Measurements from ENCODE around the gene OR2T3. TPM values are rescaled to one million over a fixed set of nuclear protein-coding genes. Genes with fewer than 3 reads are reported as not detected.
"Not testable (repeated sequence)": the region's sequence is repeated elsewhere in the genome, so short reads cannot be mapped to it uniquely, and the experiment has no call there.

The OR2T3 gene
- total and polyA plus RNA-seq, 2 of the 8 experiments (the other 6 are each of a cell fraction or from before 2014, with no cell fraction given): not detected

DNA sequence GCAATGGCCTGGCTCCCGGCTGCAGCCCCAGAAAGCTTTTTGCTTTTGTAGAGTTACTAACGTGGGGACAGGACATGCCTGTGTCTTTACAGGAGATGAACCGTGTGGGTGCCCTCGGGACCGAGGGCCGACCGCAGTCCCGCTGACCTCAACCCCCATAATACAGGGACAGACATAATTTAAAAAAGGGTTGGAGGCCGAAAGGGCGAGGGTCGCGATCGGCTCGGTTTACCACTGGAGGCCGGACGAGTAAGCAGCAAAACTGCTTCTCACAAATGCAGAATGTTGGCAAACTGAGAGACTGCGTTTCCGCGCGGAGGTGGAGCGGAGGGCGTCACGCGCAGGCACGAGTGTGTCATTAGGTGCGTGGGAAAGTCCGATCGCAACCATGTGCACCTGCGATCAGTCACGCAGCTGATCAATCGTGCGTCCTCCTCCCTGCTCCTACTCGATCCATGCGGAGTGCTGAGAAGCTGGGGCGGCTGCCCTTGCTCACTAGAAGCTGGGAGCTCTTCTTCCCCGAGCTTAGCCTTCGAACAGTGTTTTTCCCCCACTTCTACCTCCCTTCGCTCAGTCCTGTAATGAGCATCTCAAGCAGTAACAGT lies 39.2 kb upstream of the OR2T3 start:
- H3K9ac ChIP-seq (replicated peaks in 1 of 4; ENCODE audit: extremely low read depth in 1 of 4, low read depth in 3 of 4, low read length in 3 of 4); H3K18ac ChIP-seq (ENCODE audit: extremely low read depth, low read length); H3K23me2 ChIP-seq (ENCODE audit: low read depth, low read length); CTCF ChIA-PET (ENCODE audit: partially characterized antibody); H3K14ac ChIP-seq (ENCODE audit: insufficient read length); H3K79me2 ChIP-seq (ENCODE audit: control insufficient read depth in 1 of 2, insufficient read depth in 2 of 2, low read length in 2 of 2); H2BK20ac ChIP-seq (ENCODE audit: low read length); H3K4me2 ChIP-seq (ENCODE audit: insufficient read depth in 1 of 2, low read depth in 2 of 2, low read length in 2 of 2); H2AK5ac ChIP-seq (ENCODE audit: low read depth, low read length); H3K4me1 ChIP-seq (replicated peaks in 1 of 4; ENCODE audit: control insufficient read depth in 3 of 4, insufficient read depth in 4 of 4, low read length in 3 of 4); H3K36me3 ChIP-seq (ENCODE audit: control insufficient read depth in 2 of 4, insufficient read depth in 4 of 4, low read length in 3 of 4); H3K56ac ChIP-seq (replicated peaks; ENCODE audit: insufficient read length, low read depth, low read length); H2AFZ ChIP-seq (ENCODE audit: low read length); POLR2A ChIA-PET (ENCODE audit: partially characterized antibody); H3K79me1 ChIP-seq (ENCODE audit: low read depth, low read length); H4K8ac ChIP-seq (ENCODE audit: extremely low read depth, insufficient read depth, low read length); FAIRE-seq; H4K20me1 ChIP-seq (replicated peaks in 1 of 2; ENCODE audit: control insufficient read depth in 1 of 2, insufficient read depth in 2 of 2, low read length in 2 of 2); H2BK5ac ChIP-seq (ENCODE audit: low read depth, low read length); H2BK12ac ChIP-seq (ENCODE audit: low read depth, low read length); H4K5ac ChIP-seq (ENCODE audit: insufficient read length, low read depth, low read length); H3K27ac ChIP-seq (ENCODE audit: low read depth, low read length); H3K23ac ChIP-seq (ENCODE audit: insufficient read length); DNase-seq (ENCODE audit: low read depth in 1 of 2, low spot score in 2 of 2); H3K4ac ChIP-seq (replicated peaks; ENCODE audit: insufficient read length, low read depth, low read length); H2BK120ac ChIP-seq (replicated peaks; ENCODE audit: low read depth, low read length); H2BK15ac ChIP-seq (ENCODE audit: low read length); H4K91ac ChIP-seq (replicated peaks; ENCODE audit: insufficient read length, low read length); H3K4me3 ChIP-seq (ENCODE audit: extremely low read depth in 1 of 4, insufficient read depth in 2 of 4, low read depth in 3 of 4, low read length in 4 of 4); H3K27me3 ChIP-seq (replicated peaks in 1 of 4; ENCODE audit: control insufficient read depth in 3 of 4, extremely low read depth in 1 of 4, insufficient read depth in 3 of 4, low read length in 3 of 4): not testable (repeated sequence)
- WGBS, 2 experiments (ENCODE audit: extremely low coverage in 1 of 2, insufficient coverage in 1 of 2, insufficient read length in 1 of 2, insufficient replicate concordance in 2 of 2, low coverage in 1 of 2, low lambda C conversion rate in 2 of 2, missing lambda C conversion rate in 1 of 2): 88% methylated on average over 31 of the region's 38 CpGs; no CpG with 5 or more reads in 1 of the 2 experiments
- H3K9me3 ChIP-seq (ENCODE audit: insufficient read depth in 2 of 2, low read depth in 1 of 2, low read length in 1 of 2): peaks cover 17 to 48% of the 10 kb centered on the region in 2 experiments

DNA sequence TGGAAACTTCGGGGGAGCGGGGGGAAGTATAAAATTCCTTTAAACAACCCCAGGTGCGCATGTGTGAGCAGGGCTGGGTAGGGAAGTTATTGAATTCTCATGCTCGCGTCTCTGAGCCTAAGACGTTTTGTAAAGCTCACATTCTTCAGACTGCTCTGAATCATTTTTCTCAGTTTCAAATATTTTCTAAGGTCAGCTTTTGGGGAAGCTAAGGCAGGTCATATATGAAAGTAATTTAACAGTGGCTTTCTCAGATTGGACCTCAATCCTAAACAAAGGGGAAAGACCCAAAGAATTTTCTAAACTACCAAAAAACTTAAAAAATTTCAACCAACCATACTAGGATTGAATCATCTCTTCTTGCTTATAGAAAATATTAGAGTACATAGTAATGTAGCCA lies 38.2 kb upstream of the OR2T3 start:
- H3K14ac ChIP-seq (ENCODE audit: insufficient read length); H3K79me1 ChIP-seq (ENCODE audit: low read depth, low read length); H2BK12ac ChIP-seq (ENCODE audit: low read depth, low read length); H3K18ac ChIP-seq (ENCODE audit: extremely low read depth, low read length); H2BK20ac ChIP-seq (ENCODE audit: low read length); FAIRE-seq; H3K23ac ChIP-seq (ENCODE audit: insufficient read length); H2BK5ac ChIP-seq (ENCODE audit: low read depth, low read length); H2BK120ac ChIP-seq (replicated peaks; ENCODE audit: low read depth, low read length); H3K36me3 ChIP-seq (ENCODE audit: control insufficient read depth in 2 of 4, insufficient read depth in 4 of 4, low read length in 3 of 4); CTCF ChIA-PET (ENCODE audit: partially characterized antibody); H4K91ac ChIP-seq (replicated peaks; ENCODE audit: insufficient read length, low read length); H2BK15ac ChIP-seq (ENCODE audit: low read length); H3K27ac ChIP-seq (ENCODE audit: low read depth, low read length); H3K56ac ChIP-seq (replicated peaks; ENCODE audit: insufficient read length, low read depth, low read length); H4K8ac ChIP-seq (ENCODE audit: extremely low read depth, insufficient read depth, low read length); H3K23me2 ChIP-seq (ENCODE audit: low read depth, low read length); H4K5ac ChIP-seq (ENCODE audit: insufficient read length, low read depth, low read length); H3K79me2 ChIP-seq (ENCODE audit: control insufficient read depth in 1 of 2, insufficient read depth in 2 of 2, low read length in 2 of 2); H2AFZ ChIP-seq (ENCODE audit: low read length); H4K20me1 ChIP-seq (replicated peaks in 1 of 2; ENCODE audit: control insufficient read depth in 1 of 2, insufficient read depth in 2 of 2, low read length in 2 of 2); H3K4ac ChIP-seq (replicated peaks; ENCODE audit: insufficient read length, low read depth, low read length); H2AK5ac ChIP-seq (ENCODE audit: low read depth, low read length); H3K4me3 ChIP-seq (ENCODE audit: extremely low read depth in 1 of 4, insufficient read depth in 2 of 4, low read depth in 3 of 4, low read length in 4 of 4); H3K4me2 ChIP-seq (ENCODE audit: insufficient read depth in 1 of 2, low read depth in 2 of 2, low read length in 2 of 2); DNase-seq (ENCODE audit: low read depth in 1 of 2, low spot score in 2 of 2); H3K4me1 ChIP-seq (replicated peaks in 1 of 4; ENCODE audit: control insufficient read depth in 3 of 4, insufficient read depth in 4 of 4, low read length in 3 of 4); H3K9ac ChIP-seq (replicated peaks in 1 of 4; ENCODE audit: extremely low read depth in 1 of 4, low read depth in 3 of 4, low read length in 3 of 4); POLR2A ChIA-PET (ENCODE audit: partially characterized antibody); H3K27me3 ChIP-seq (replicated peaks in 1 of 4; ENCODE audit: control insufficient read depth in 3 of 4, extremely low read depth in 1 of 4, insufficient read depth in 3 of 4, low read length in 3 of 4): not testable (repeated sequence)
- WGBS, 2 experiments (ENCODE audit: extremely low coverage in 1 of 2, insufficient coverage in 1 of 2, insufficient read length in 1 of 2, insufficient replicate concordance in 2 of 2, low coverage in 1 of 2, low lambda C conversion rate in 2 of 2, missing lambda C conversion rate in 1 of 2): 92% methylated on average over 4 of the region's 6 CpGs; no CpG with 5 or more reads in 1 of the 2 experiments
- H3K9me3 ChIP-seq (ENCODE audit: insufficient read depth in 2 of 2, low read depth in 1 of 2, low read length in 1 of 2): peaks cover 17 to 45% of the 10 kb centered on the region in 2 experiments
